NK-92 treated with Interleukin-12 subunit alpha and Interleukin-12 subunit beta, amount 100 ng/mL, for 24 hours (cell line): Measurements from ENCODE around the gene NDOR1.

Source experiments
- DNase-seq: peaks from one replicate; lab custom pipeline; 2025; lab: John Stamatoyannopoulos, UW

NDOR1 gene

GRCh38 chr9:137264067-137264466, 58.6 kb downstream of the NDOR1 start:
- no peak for DNase-seq

DNA sequence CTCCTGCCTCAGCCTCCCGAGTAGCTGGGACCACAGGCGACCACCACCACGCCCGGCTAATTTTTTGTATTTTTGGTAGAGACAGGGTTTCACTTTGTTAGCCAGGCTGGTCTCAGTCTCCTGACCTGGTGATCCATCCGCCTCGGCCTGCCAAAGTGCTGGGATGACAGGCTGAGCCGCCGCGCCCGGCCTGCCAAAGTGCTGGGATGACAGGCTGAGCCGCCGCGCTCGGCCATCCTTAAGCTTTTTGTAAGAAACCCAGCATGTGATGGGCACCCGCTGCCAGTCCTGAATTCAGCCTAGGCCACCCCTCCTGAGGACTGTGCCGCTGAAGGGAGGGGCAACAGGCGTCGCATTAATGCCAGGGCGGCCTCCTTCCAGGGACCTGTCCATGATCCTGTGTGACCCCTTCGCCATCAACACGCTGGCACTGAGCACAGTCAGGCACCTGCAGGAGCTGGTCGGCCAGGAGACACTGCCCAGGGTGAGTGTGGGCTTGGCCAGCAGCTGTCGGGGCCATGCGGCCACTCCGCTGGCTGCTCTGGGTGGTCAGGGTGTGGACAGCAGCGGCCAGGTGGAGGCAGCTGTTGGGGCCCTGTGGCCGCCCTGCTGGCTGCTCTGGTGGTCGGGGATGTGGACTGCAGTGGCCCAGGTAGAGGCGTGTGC, 60.1 kb downstream of the NDOR1 start:
- DNase-seq, result no peak

- DNase-seq, result no peak
These were observed 60.6 kb downstream of the NDOR1 start for GRCh38 chr9:137266162-137266527.
